IMR-90 (cell line): ENCODE measurements around the gene RGS4. TPM values are rescaled to one million over a fixed set of nuclear protein-coding genes. Genes with fewer than 3 reads are reported as not detected.

Source experiments
- ATAC-seq: fragments of 200-7000 bp; cut with Tn5 transposase; 2 replicates; pipeline ENCODE4 v1.9.1; 2020; ENCODE audit warnings: low read depth, mild to moderate bottlenecking, moderate library complexity
- BruUV-seq: library from RNA; stranded (reverse); fragments of 400-500 nt; replicated peaks from 2 replicates; lab custom pipeline; 2021; lab: Mats Ljungman, UMichigan
- CTCF ChIA-PET: fragments of 300-600 bp; formaldehyde crosslinking; extraction: SDS; loops from one replicate; lab custom pipeline; 2021; ENCODE audit warnings: antibody characterized with exemption; lab: Yijun Ruan, JAX
- POLR2A ChIA-PET: fragments of 300-600 bp; sonication (Branson Sonifier 250); formaldehyde crosslinking; loops from one replicate; lab custom pipeline; 2022; ENCODE audit warnings: antibody characterized with exemption; ENCODE audit not compliant: unreplicated experiment; lab: Charles Lee
- DNase-seq: peaks from one replicate; pipeline ENCODE4 v3.0.0; 2013
- H2AFZ ChIP-seq: replicated peaks from 2 replicates; pipeline ENCODE3; 2013; ENCODE audit warnings: low read length, mild to moderate bottlenecking; ENCODE audit not compliant: poor library complexity
- H2AK5ac ChIP-seq: 2 replicates; pipeline ENCODE4 v1.6.1; 2013; ENCODE audit warnings: low read depth, low read length, inconsistent platforms
- H2AK9ac ChIP-seq: replicated peaks from 2 replicates; pipeline ENCODE3; 2013; ENCODE audit warnings: mild to moderate bottlenecking, low read depth, low read length, moderate library complexity; ENCODE audit not compliant: poor library complexity
- H2BK120ac ChIP-seq: 2 replicates; pipeline ENCODE4 v1.6.1; 2013; ENCODE audit warnings: low read depth, low read length, inconsistent platforms
- H2BK15ac ChIP-seq: 3 replicates; pipeline ENCODE4 v1.6.1; 2013; ENCODE audit warnings: low read depth, low read length, inconsistent platforms
- H2BK20ac ChIP-seq: 2 replicates; pipeline ENCODE4 v1.6.1; 2013; ENCODE audit warnings: low read depth, mild to moderate bottlenecking, inconsistent platforms, low read length, moderate library complexity
- H2BK5ac ChIP-seq: 2 replicates; pipeline ENCODE4 v1.6.1; 2013; ENCODE audit warnings: mild to moderate bottlenecking, low read depth, low read length, inconsistent platforms; ENCODE audit not compliant: poor library complexity, severe bottlenecking
- H3K14ac ChIP-seq: replicated peaks from 2 replicates; pipeline ENCODE4 v1.6.1; 2013; ENCODE audit warnings: low read depth, low read length, inconsistent platforms
- H3K18ac ChIP-seq: 2 replicates; pipeline ENCODE4 v1.6.1; 2013; ENCODE audit warnings: low read depth, low read length, control low read depth
- H3K23ac ChIP-seq: 2 replicates; pipeline ENCODE4 v1.6.1; 2013; ENCODE audit warnings: low read depth, low read length, inconsistent platforms
- H3K27ac ChIP-seq: 2 replicates; pipeline ENCODE4 v1.5.1; 2013; ENCODE audit warnings: mild to moderate bottlenecking, control low read depth, low read length; ENCODE audit not compliant: insufficient read depth
- H3K27me3 ChIP-seq: 2 replicates; pipeline ENCODE4 v1.6.1; 2013; ENCODE audit warnings: low read length; ENCODE audit not compliant: control insufficient read depth, insufficient read depth
- H3K36me3 ChIP-seq: 2 replicates; pipeline ENCODE4 v1.6.1; 2013; ENCODE audit warnings: low read length, mixed read lengths; ENCODE audit not compliant: control insufficient read depth, insufficient read depth
- H3K4ac ChIP-seq: 2 replicates; pipeline ENCODE4 v1.6.1; 2013; ENCODE audit warnings: low read depth, low read length, inconsistent platforms
- H3K4me1 ChIP-seq: 2 replicates; pipeline ENCODE4 v1.6.1; 2013; ENCODE audit warnings: low read length, mixed read lengths; ENCODE audit not compliant: control insufficient read depth, insufficient read depth
- H3K4me2 ChIP-seq: 2 replicates; pipeline ENCODE4 v1.6.1; 2013; ENCODE audit warnings: low read depth, mild to moderate bottlenecking, control low read depth, low read length, moderate library complexity
- H3K4me3 ChIP-seq: 2 replicates; pipeline ENCODE4 v1.5.1; 2013; ENCODE audit warnings: low read depth, mild to moderate bottlenecking, control low read depth, low read length, moderate library complexity; ENCODE audit not compliant: insufficient read depth
- H3K56ac ChIP-seq: 2 replicates; pipeline ENCODE4 v1.6.1; 2013; ENCODE audit warnings: low read length, inconsistent platforms; ENCODE audit not compliant: insufficient read depth; ENCODE audit errors: extremely low read depth
- H3K79me1 ChIP-seq, 2 experiments: 2 replicates each; pipeline ENCODE4 v1.6.1; 2013; ENCODE audit warnings: low read length in 2 of 2, inconsistent platforms in 1 of 2, low read depth in 1 of 2
- H3K9ac ChIP-seq: 2 replicates; pipeline ENCODE4 v1.6.1; 2013; ENCODE audit warnings: low read depth, low read length, control low read depth
- H3K9me1 ChIP-seq: 2 replicates; pipeline ENCODE4 v1.6.1; 2013; ENCODE audit warnings: low read length, inconsistent platforms; ENCODE audit not compliant: insufficient read depth
- H3K9me3 ChIP-seq: 2 replicates; pipeline ENCODE4 v1.6.1; 2013; ENCODE audit warnings: low read length; ENCODE audit not compliant: control insufficient read depth, insufficient read depth
- H4K20me1 ChIP-seq: 2 replicates; pipeline ENCODE4 v1.6.1; 2013; ENCODE audit warnings: low read length, inconsistent platforms; ENCODE audit not compliant: insufficient read depth
- H4K5ac ChIP-seq: 2 replicates; pipeline ENCODE4 v1.6.1; 2013; ENCODE audit warnings: mild to moderate bottlenecking, low read depth, low read length, control low read depth
- H4K8ac ChIP-seq, 2 experiments: 2 replicates each; pipeline ENCODE4 v1.6.1; 2013; ENCODE audit warnings: low read depth in 2 of 2, low read length in 2 of 2, control low read depth in 1 of 2, inconsistent platforms in 1 of 2
- H4K91ac ChIP-seq: 2 replicates; pipeline ENCODE4 v1.6.1; 2013; ENCODE audit warnings: low read depth, low read length, inconsistent platforms; ENCODE audit not compliant: insufficient read depth
- CEBPB ChIP-seq: IDR thresholded peaks from 2 replicates; pipeline ENCODE4 v1.6.1; 2012; ENCODE audit warnings: low read depth, low read length, improper control_type of control experiment
- CTCF ChIP-seq: conservative IDR thresholded peaks from 2 replicates; pipeline ENCODE4 v1.5.1; 2012; ENCODE audit warnings: mild to moderate bottlenecking, low read depth, low read length, improper control_type of control experiment
- ELK1 ChIP-seq: fragments of 150-350 bp; IDR thresholded peaks from 2 replicates; pipeline ENCODE4 v1.6.1; 2016; ENCODE audit warnings: low read depth, mild to moderate bottlenecking, low read length, moderate library complexity, borderline replicate concordance
- MAFK ChIP-seq: IDR thresholded peaks from 2 replicates; pipeline ENCODE4 v1.6.1; 2012; ENCODE audit warnings: low read depth, low read length, improper control_type of control experiment
- MAZ ChIP-seq: IDR thresholded peaks from 2 replicates; pipeline ENCODE4 v1.6.1; 2012; ENCODE audit warnings: low read depth, mild to moderate bottlenecking, low read length, improper control_type of control experiment, moderate library complexity, borderline replicate concordance
- POLR2A ChIP-seq: IDR thresholded peaks from 2 replicates; pipeline ENCODE4 v1.6.1; 2012; ENCODE audit warnings: mild to moderate bottlenecking, low read depth, low read length
- RAD21 ChIP-seq: IDR thresholded peaks from 2 replicates; pipeline ENCODE4 v1.6.1; 2012; ENCODE audit warnings: low read length, improper control_type of control experiment
- RCOR1 ChIP-seq: IDR thresholded peaks from 2 replicates; pipeline ENCODE4 v1.6.1; 2012; ENCODE audit warnings: mild to moderate bottlenecking, low read length, improper control_type of control experiment; ENCODE audit not compliant: insufficient replicate concordance
- RFX5 ChIP-seq: IDR thresholded peaks from 2 replicates; pipeline ENCODE4 v1.8.0; 2012; ENCODE audit warnings: low read depth, mild to moderate bottlenecking, low read length, moderate library complexity
- SMC3 ChIP-seq: fragments of 150-350 bp; IDR thresholded peaks from 2 replicates; pipeline ENCODE4 v1.6.1; 2016; ENCODE audit warnings: low read depth, mild to moderate bottlenecking, antibody characterized with exemption, low read length, moderate library complexity
- WGBS, 2 experiments: methylation state at CpG; one replicate each; pipeline versions ENCODE4 v1.1.5 to v1.1.7; 2013; ENCODE audit warnings: missing lambda C conversion rate in 2 of 2; ENCODE audit not compliant: insufficient read length in 1 of 2; ENCODE audit errors: extremely low coverage in 2 of 2; 5-methylcytosine and 5-hydroxymethylcytosine counted together
- dilution Hi-C: fragments of 300-500 bp; cut with HindIII; formaldehyde crosslinking; loops from one replicate; pipeline ENCODE4 v1.14.3; 2018; ENCODE audit warnings: low sequenced_read_pairs; ENCODE audit not compliant: unreplicated experiment
- in situ Hi-C: fragments of 300-500 bp; cut with MboI; formaldehyde crosslinking; loops from 3 replicates; pipeline ENCODE4 v1.14.3; 2019; ENCODE audit warnings: low sequenced_read_pairs, inconsistent platforms, mixed read lengths
- intact Hi-C: fragments of 100-400 bp; cut with micrococcal nuclease; formaldehyde crosslinking; loops from 2 replicates; pipeline ENCODE4 v1.10.0; 2022
- polyA plus RNA-seq, 3 experiments: library from polyadenylated mRNA; depleted of rRNA; stranded (reverse); fragments of >200 nt; gene quantifications; 2 replicates each; pipeline ENCODE4 v1.2.3, GENCODE V29; 2012; ENCODE audit warnings: low replicate concordance in 1 of 3
- total RNA-seq: library from RNA; depleted of rRNA; stranded (reverse); fragments of >200 nt; gene quantifications from 2 replicates; pipeline ENCODE4 v1.2.3, GENCODE V29; 2012

The RGS4 gene
- total and polyA plus RNA-seq, 2 of the 4 experiments (the other 2 are of a cell fraction): 202 to 538 TPM

GRCh38 chr1:163048869-163049268, 20.3 kb upstream of the RGS4 start:
- Histone ChIP-seq H3K27me3 (no peaks in the 10 kb centered on the region), H3K4me2 (no peak overlapping the region), H3K79me1 (no peaks in the 10 kb centered on the region), H4K5ac (no peak overlapping the region), H3K36me3 (no peaks in the 10 kb centered on the region), H4K20me1 (no peaks in the 10 kb centered on the region), H2AK9ac (no peak overlapping the region), H3K18ac (no peak overlapping the region), H2BK15ac (no peak overlapping the region), H4K8ac (no peak overlapping the region), H3K23ac (no peak overlapping the region), H3K14ac (no peak overlapping the region), H2AFZ (no peak overlapping the region), H2BK20ac (no peak overlapping the region), H3K27ac (no peak overlapping the region), H3K9ac (no peak overlapping the region), H2AK5ac (no peak overlapping the region), H3K9me3 (no peaks in the 10 kb centered on the region), H3K4ac (no peak overlapping the region), H3K4me3 (no peak overlapping the region), H3K56ac (no peak overlapping the region), H3K4me1 (no peaks in the 10 kb centered on the region; the same call in 1 of the 2 replicates), H3K9me1 (no peaks in the 10 kb centered on the region), H2BK5ac (no peak overlapping the region), H2BK120ac (no peak overlapping the region), H4K91ac (no peak overlapping the region)
- TF ChIP-seq ELK1 (no peak), POLR2A (no peak), MAZ (no peak), SMC3 (no peak), MAFK (no peak), RCOR1 (no peak), RFX5 (no peak), CTCF (no peak), RAD21 (no peak), CEBPB (no peak)
- in situ Hi-C loops (no loop called here), dilution Hi-C loops (no loop called here), intact Hi-C loops (no loop called here)
- no CpG with 5 or more reads among the region's 5 CpGs for WGBS, 2 experiments
- ChIA-PET CTCF (no interaction called here), POLR2A (no interaction called here)
- no TSS peak for BruUV-seq
- ATAC-seq: no peak
- no peak for DNase-seq
